Stimulated activated CD4-positive, alpha-beta T cell treated with anti-CD3 and anti-CD28 coated beads, Interleukin-2, amount 100 ng/mL, for 24 hours (primary cell): ENCODE results near the gene ERAL1.
"Not testable (repeated sequence)": the region's sequence is repeated elsewhere in the genome, so short reads cannot be mapped to it uniquely, and the experiment has no call there.

Experiments used
- DNase-seq, 2 donors: peaks; one replicate each; pipeline ENCODE4 v3.0.0-alpha.2; 2020

The ERAL1 gene

DNA sequence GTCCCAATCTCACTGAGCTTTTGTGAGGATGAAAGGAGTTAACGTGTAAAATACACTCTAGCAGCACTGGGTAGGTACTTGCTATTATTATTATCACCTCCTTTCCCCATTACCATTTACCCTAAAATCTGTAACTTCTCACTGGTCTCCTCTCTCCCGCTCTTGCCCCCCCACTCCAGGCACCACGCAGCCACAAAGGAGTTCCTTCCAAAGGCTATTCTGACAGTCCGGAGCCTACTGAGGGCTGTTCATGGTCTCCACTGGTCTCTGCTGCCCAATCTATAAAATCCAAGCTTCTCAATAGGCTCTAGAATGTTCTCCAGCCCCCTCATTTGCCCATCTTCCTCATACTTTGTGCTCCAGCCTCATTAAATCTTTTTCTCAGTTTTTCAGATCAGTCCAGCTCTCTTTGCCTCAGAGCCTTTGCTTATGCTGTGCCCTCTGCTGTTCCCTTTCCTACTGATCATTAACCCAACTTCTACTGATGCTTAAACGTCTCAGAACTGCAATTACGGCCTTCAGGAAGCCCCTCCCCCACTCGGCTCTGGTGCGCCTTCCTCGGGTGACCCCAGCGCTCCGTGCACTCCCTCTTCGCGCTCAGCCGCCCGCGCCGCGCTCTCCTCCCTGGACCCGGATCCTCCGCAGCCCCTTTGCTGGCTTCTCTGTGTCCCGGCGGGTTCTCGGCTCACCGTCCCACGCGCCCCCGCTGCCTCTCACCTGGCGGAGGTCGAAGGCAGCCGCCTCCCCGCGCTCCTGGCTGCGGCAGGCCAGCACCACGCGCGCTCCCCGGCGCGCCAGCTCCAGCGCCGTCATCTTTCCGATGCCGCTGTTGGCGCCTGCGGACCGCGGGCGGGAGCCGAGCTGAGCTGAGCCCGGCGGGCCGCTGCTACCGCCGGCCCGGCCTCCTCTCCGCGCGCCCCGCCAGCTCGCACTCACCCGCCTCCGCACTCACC, 47.3 kb downstream of the ERAL1 start:
- peak; percentile 65 to 71 for DNase-seq

DNA sequence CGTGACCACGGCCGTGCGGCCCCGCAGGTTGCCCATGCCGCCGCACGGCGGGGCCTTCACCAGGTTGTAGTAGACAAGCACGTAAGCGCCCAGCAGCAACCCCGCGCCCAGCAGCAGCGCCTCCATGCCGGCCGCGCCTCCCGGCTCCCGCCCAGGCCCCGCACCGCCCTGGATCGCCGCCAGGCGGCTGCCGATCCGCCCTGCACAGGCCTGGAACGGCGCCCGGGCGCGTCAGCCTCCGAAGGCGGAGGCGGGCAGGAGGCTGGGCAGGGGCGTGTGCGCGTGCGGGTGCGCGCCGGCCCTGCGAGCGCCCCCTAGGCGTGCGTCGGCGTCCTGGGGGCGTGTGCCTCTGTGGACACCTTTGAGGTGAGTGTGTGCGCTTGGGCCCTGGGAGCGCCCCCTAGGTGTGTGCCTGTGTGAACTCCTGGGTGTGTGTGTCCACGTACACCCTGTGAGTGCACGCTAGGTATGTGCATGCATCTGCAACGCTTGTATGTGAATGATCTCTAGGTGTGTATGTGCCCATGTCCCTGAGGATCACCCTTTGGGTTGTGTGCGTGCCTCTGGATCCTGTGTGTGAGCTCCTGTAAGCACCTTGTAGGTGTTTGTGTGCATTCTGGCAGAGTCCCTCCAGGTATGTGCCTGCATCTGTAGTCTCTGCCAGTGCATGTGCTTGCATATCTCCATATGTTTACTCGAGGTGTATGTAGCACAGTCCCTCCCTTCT, 48.2 kb downstream of the ERAL1 start, which contains the start of gene DHRS13:
TSS of gene DHRS13 (minus strand) at position 261 of the 727 bp plus-strand sequence. CDS start at position 126, 135 bp downstream.
- peak; percentile 92 to 96 for DNase-seq

DNA sequence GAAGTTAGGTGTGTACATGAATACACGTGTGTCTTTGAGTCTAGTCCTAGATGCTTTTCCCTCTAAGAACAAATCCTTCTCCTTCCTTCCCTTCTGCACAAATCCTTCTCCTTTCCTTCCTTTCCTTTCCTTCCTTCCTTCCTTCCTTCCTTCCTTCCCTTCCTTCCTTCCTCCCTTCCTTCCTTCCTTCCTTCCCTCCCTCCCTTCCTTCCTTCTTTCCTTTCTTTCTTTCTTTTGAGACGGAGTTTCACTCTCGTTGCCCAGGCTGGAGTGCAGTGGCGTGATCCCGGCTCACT, 48.7 kb downstream of the ERAL1 start:
- DNase-seq, result not testable (repeated sequence)

DNA sequence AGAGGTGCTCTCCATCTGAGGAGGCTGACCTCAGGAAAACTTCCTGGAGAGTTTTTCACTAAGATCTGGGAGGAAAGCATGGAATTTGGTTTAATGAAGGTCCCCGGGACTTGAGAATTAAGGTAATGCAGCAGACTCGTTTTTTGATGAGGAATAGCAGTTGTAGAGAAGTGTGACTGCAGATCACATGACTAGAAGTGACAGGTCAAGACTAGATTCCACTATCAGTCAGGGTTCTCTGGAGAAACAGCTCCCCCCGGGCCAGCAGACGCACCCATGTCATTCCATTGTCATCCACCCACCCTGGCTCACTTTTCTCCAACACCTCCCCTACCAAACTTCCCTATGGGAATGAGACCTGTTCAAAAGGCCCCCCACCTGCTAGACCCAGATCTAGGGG, 50.0 kb downstream of the ERAL1 start:
- DNase-seq, result no peak

DNA sequence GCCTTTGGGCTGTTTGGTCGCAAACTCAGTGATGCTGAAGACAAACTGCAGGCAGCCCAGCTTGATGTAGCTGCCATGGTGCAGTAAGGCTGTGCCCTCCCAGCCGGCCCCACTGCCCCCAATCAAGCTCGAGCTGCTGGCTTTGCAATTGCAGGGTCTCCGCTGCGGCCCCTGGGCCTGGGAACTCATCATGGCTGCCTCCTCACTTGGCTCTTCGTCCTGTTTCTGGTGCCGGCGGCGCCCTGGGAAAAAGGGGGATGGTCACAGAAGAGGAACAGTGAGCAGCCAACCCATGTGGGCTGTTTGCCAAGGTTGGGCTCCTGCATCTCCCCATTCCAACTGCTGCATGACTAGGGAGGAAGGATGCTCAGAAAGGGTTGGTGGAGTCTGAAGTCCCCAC, 51.5 kb downstream of the ERAL1 start:
- DNase-seq, result no peak

DNA sequence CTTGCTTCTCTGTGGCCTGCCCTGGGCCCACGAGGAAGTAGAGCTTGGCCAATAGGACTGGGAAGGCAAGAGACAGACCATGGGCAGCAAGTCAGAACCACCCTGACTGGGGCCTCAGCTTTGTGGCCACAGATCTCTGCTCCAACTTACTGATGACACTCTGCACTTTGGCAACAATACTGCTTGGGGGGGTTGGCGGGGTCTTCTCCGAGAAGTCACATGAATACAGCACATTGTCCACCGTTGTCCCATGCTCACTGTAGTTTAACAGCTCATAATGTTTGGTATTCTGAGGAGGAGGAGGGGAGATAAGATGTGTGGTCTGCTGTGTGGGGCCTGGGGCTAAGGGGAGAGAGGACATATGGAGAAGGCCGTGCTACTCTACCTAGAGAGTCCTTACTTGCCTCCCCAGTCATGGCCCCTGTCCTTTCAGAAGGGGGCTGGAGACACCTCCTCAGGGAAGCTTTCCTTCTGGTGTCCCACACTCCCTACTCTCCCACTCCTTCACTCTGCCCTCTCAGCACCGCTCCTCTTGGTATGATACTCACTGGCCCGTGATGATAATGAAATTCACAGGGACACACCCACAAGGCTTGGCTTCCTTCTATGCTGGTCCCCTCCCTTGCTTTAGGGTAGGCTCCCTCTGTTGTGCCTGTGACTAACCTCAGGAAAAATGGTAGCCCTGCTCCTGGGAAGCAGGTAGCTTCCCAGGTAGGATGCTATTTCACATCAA, 52.1 kb downstream of the ERAL1 start:
- no peak for DNase-seq

DNA sequence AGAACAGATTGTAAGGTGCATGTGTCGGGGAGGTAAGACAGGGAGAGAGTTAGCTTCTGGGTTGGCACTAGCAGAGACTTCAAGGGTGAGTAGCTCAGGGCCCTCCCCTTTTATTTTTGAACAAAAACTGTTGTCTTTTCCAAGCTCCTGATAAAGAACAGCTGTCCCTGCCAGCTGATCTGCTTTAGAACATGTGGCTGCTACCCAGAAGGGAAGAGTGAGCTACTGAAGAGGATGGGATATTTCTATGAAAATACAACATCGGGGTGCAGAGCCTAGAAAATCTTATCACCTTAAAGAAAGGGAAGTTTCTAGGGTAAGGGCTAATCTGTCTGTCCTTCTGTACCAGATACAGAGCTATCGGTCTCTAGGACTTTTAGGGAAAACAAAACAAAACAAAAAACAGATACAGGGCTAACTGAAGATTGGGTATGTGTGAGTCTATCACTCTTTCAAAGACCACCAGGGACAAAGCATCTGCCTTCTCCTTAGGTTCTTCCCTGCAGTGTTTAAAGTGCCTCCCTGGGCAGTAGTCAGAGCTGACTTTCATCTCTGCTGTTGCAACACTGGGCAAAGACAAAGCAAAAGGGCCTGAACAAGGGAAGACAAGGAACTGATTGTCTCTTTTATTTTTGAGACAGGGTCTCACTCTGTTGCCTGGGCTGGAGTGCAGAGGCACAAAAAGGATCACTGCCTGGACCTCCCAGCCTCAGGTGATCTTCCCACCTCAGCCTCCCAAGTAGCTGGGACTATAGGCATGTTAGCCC, 53.1 kb downstream of the ERAL1 start:
- no peak for DNase-seq

DNA sequence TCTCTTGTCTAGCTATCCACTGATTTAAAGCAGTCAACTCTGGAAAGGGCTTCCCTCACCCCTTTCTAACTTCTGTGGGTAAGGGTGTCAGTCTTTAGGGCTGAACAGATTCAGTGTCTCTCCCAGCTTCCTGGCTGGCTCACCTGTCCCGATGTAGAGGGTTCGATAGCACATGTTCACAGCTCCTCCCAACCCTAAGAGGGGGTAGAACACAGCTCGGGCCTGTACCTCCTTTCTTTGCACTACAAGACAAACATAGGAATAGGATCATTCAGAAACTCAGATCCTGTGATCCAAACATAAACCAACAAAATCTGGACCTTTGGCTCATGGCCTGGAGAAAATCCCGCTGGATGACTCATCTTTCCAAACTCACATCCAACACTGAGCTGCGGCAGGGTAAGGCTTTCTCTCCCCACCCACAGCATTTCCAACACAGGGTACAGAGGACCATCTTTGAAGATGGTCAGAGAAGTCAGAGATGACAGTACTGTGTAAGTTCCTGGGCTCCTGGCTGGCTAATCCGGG, 53.9 kb downstream of the ERAL1 start:
- no peak for DNase-seq

DNA sequence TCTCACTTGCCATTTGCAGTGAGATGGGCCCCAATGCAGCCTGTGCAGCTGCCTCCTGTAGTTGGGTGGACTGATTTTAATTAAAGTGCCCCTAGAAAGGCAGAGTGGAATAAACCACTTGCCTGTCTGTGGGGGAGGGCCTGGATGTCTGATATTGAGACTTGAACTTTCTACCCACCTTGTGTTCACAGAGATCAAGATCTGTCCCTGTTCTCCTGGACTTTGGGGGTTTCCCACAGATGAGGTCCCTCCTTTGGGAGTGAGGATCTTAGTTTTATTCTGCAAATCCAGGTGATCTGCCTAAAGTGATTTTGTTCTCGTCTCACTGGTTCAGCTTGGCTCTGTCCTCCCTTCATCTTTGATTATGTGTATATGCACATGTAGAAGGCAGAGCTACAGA, 55.7 kb downstream of the ERAL1 start:
- DNase-seq, result no peak
